HepG2 (cell line): ENCODE results near the gene STS. TPM values are rescaled to one million over a fixed set of nuclear protein-coding genes. Genes with fewer than 3 reads are reported as not detected.

Source experiments
- ATAC-seq: fragments of 200-7000 bp; cut with Tn5 transposase; 3 replicates; pipeline ENCODE4 v1.9.1; 2020; ENCODE audit warnings: mild to moderate bottlenecking, moderate library complexity
- BruUV-seq: library from RNA; stranded (reverse); fragments of 400-500 nt; replicated peaks from 2 replicates; lab custom pipeline; 2021; lab: Mats Ljungman, UMichigan
- CTCF ChIA-PET: fragments of 300-600 bp; formaldehyde crosslinking; extraction: SDS; loops from one replicate; lab custom pipeline; 2021; ENCODE audit warnings: low total read pairs, inconsistent platforms, low intra/inter-chr PET ratio; lab: Yijun Ruan, JAX
- POLR2A ChIA-PET: fragments of 350-600 bp; sonication (Branson Sonifier 250); formaldehyde crosslinking; loops from one replicate; lab custom pipeline; 2020; ENCODE audit warnings: antibody characterized with exemption, inconsistent platforms; lab: Yijun Ruan, JAX
- DNase-seq: peaks from one replicate; pipeline ENCODE4 v3.0.0-alpha.2; 2015; ENCODE audit warnings: low spot score
- FAIRE-seq: peaks from 3 replicates; lab custom pipeline; 2011; peaks lifted over from hg19 to GRCh38; lab: Jason Lieb, UNC
- H2AFZ ChIP-seq: one replicate; pipeline ENCODE4 v1.6.1; 2011; ENCODE audit warnings: low read length, inconsistent platforms
- H3K27ac ChIP-seq: fragments of 300-600 bp; 3 replicates; pipeline ENCODE4 v1.8.0; 2011; ENCODE audit warnings: mixed run types, mild to moderate bottlenecking, mixed read lengths, low read length, inconsistent platforms; ENCODE audit not compliant: insufficient read depth; ENCODE audit errors: extremely low read length
- H3K27me3 ChIP-seq, 2 experiments: fragments of 200-600 bp in 1 of 2; 2 replicates in 1 of 2; 3 replicates in 1 of 2; pipeline versions ENCODE4 v1.6.0 to v1.8.0; 2011; ENCODE audit warnings: low read length in 2 of 2, mild to moderate bottlenecking in 2 of 2, moderate library complexity in 2 of 2, inconsistent platforms in 1 of 2; ENCODE audit not compliant: insufficient read depth in 2 of 2, control insufficient read depth in 1 of 2
- H3K36me3 ChIP-seq, 2 experiments: fragments of 200-600 bp in 1 of 2; replicated peaks in 1 of 2; 2 replicates in 1 of 2; 3 replicates in 1 of 2; pipeline versions ENCODE4 v1.5.1 to v1.8.0; 2011; ENCODE audit warnings: low read length in 2 of 2, inconsistent platforms in 1 of 2; ENCODE audit not compliant: insufficient read depth in 2 of 2, control insufficient read depth in 1 of 2
- H3K4me1 ChIP-seq: 2 replicates; pipeline ENCODE4 v1.5.1; 2012; ENCODE audit warnings: low read length, inconsistent platforms; ENCODE audit not compliant: insufficient read depth
- H3K4me2 ChIP-seq: 2 replicates; pipeline ENCODE4 v1.6.0; 2011; ENCODE audit warnings: low read depth, low read length, inconsistent platforms
- H3K4me3 ChIP-seq, 3 experiments: fragments of 200-600 bp in 1 of 3; sonication (generic), shearing (Covaris generic) in 1 of 3; replicated peaks in 1 of 3; 2 replicates each; pipeline ENCODE4 v1.5.1; 2011 to 2016; ENCODE audit warnings: low read length in 3 of 3, inconsistent platforms in 2 of 3, low read depth in 2 of 3, mild to moderate bottlenecking in 2 of 3, control low read depth in 1 of 3, mixed read lengths in 1 of 3; ENCODE audit not compliant: insufficient read depth in 1 of 3
- H3K79me2 ChIP-seq: one replicate; pipeline ENCODE4 v1.6.1; 2011; ENCODE audit warnings: low read length, inconsistent platforms; ENCODE audit not compliant: insufficient read depth
- H3K9ac ChIP-seq: 2 replicates; pipeline ENCODE4 v1.6.0; 2011; ENCODE audit warnings: mild to moderate bottlenecking, low read depth, low read length, inconsistent platforms; ENCODE audit not compliant: insufficient read depth
- H3K9me3 ChIP-seq: 2 replicates; pipeline ENCODE4 v1.5.1; 2012; ENCODE audit warnings: mild to moderate bottlenecking, low read length
- H4K20me1 ChIP-seq: 2 replicates; pipeline ENCODE4 v1.6.0; 2011; ENCODE audit warnings: inconsistent platforms, mild to moderate bottlenecking, low read length, moderate library complexity; ENCODE audit not compliant: insufficient read depth
- CBFB ChIP-seq: sonication (generic); formaldehyde crosslinking; IDR thresholded peaks from 2 replicates; pipeline ENCODE4 v1.4.0; 2020; ENCODE audit warnings: missing genetic modification reagents
- HOXD1 ChIP-seq: sonication (generic); formaldehyde crosslinking; IDR thresholded peaks from 2 replicates; pipeline ENCODE4 v1.5.0; 2020; ENCODE audit warnings: missing genetic modification reagents
- JDP2 ChIP-seq: sonication (generic); formaldehyde crosslinking; IDR thresholded peaks from 2 replicates; pipeline ENCODE4 v1.8.1; 2022; ENCODE audit warnings: missing genetic modification reagents, borderline replicate concordance
- MZF1 ChIP-seq: sonication (generic); formaldehyde crosslinking; IDR thresholded peaks from 2 replicates; pipeline ENCODE4 v1.8.1; 2023; ENCODE audit warnings: mild to moderate bottlenecking, missing genetic modification reagents, borderline replicate concordance
- THYN1 ChIP-seq: sonication (generic); formaldehyde crosslinking; IDR thresholded peaks from 2 replicates; pipeline ENCODE4 v1.8.1; 2023; ENCODE audit warnings: low read depth, mild to moderate bottlenecking, moderate library complexity, missing genetic modification reagents, borderline replicate concordance
- ZNF543 ChIP-seq: sonication (generic); formaldehyde crosslinking; IDR thresholded peaks from 2 replicates; pipeline ENCODE4 v1.4.0; 2020; ENCODE audit warnings: mild to moderate bottlenecking, missing genetic modification reagents
- ZNF567 ChIP-seq: sonication (generic); formaldehyde crosslinking; IDR thresholded peaks from 2 replicates; pipeline ENCODE4 v1.8.1; 2023; ENCODE audit warnings: mild to moderate bottlenecking, missing genetic modification reagents, borderline replicate concordance
- ZNF570 ChIP-seq: sonication (generic); formaldehyde crosslinking; IDR thresholded peaks from 2 replicates; pipeline ENCODE4 v1.4.0; 2020; ENCODE audit warnings: mild to moderate bottlenecking, missing genetic modification reagents, borderline replicate concordance
- ZNF883 ChIP-seq: sonication (generic); formaldehyde crosslinking; IDR thresholded peaks from 2 replicates; pipeline ENCODE4 v1.5.1; 2020; ENCODE audit warnings: mild to moderate bottlenecking, missing genetic modification reagents; ENCODE audit errors: not compliant biosample characterization
- ZNF891 ChIP-seq: sonication (generic); formaldehyde crosslinking; IDR thresholded peaks from 2 replicates; pipeline ENCODE4 v1.5.0; 2020; ENCODE audit warnings: mild to moderate bottlenecking, missing genetic modification reagents
- WGBS: methylation state at CpG from one replicate; pipeline ENCODE4 v1.1.6; 2017; ENCODE audit warnings: low lambda C conversion rate; 5-methylcytosine and 5-hydroxymethylcytosine counted together
- in situ Hi-C: cut with HindIII; loops from 2 replicates; pipeline ENCODE4 v1.10.0; 2017; ENCODE audit warnings: low pct_unique_long_range_greater_than_20kb; ENCODE audit not compliant: extremely low pct_ligation_motif_present
- intact Hi-C: fragments of 100-400 bp; cut with micrococcal nuclease; formaldehyde crosslinking; loops from one replicate; pipeline ENCODE4 v1.10.0; 2022; ENCODE audit not compliant: unreplicated experiment
- polyA plus RNA-seq, 8 experiments: library from polyadenylated mRNA; depleted of rRNA in 3 of 8; stranded (reverse) in 7 of 8; unstranded in 1 of 8; fragments of >200 nt; fragmentation: Illumina TruSeq in 4 of 8; extraction: Trizol in 4 of 8; gene quantifications; 2 replicates each; pipeline versions ENCODE4 v1.2.1 to v1.2.3, GENCODE V29; 2011 to 2016; ENCODE audit warnings: low read depth in 4 of 8, missing spikeins in 1 of 8, mixed read lengths in 1 of 8; ENCODE audit not compliant: insufficient read depth in 1 of 8
- total RNA-seq, 5 experiments: library from RNA; depleted of rRNA; stranded (reverse); fragments of >200 nt; fragmentation: Illumina TruSeq; extraction: Trizol; gene quantifications; 2 replicates each; pipeline ENCODE4 v1.2.3, GENCODE V29; 2016; ENCODE audit warnings: low read depth in 1 of 5
- TF ChIP-seq, protein P1 (sequence below): sonication (generic); formaldehyde crosslinking; IDR thresholded peaks from 2 replicates; pipeline ENCODE4 v1.8.0; 2022; ENCODE audit warnings: mild to moderate bottlenecking, missing genetic modification reagents, moderate library complexity
- TF ChIP-seq, protein P2 (sequence below): sonication (generic); formaldehyde crosslinking; IDR thresholded peaks from 2 replicates; pipeline ENCODE4 v1.8.1; 2023; ENCODE audit warnings: mild to moderate bottlenecking, missing genetic modification reagents
- TF ChIP-seq, protein P3 (sequence below): sonication (generic); formaldehyde crosslinking; IDR thresholded peaks from 2 replicates; pipeline ENCODE4 v1.5.1; 2020; ENCODE audit warnings: missing genetic modification reagents, mild to moderate bottlenecking, borderline replicate concordance

The STS gene
- total and polyA plus RNA-seq, 2 of the 13 experiments (the other 11 are each of a cell fraction or from before 2014, with no cell fraction given), result 0.87 to 1.5 TPM

DNA sequence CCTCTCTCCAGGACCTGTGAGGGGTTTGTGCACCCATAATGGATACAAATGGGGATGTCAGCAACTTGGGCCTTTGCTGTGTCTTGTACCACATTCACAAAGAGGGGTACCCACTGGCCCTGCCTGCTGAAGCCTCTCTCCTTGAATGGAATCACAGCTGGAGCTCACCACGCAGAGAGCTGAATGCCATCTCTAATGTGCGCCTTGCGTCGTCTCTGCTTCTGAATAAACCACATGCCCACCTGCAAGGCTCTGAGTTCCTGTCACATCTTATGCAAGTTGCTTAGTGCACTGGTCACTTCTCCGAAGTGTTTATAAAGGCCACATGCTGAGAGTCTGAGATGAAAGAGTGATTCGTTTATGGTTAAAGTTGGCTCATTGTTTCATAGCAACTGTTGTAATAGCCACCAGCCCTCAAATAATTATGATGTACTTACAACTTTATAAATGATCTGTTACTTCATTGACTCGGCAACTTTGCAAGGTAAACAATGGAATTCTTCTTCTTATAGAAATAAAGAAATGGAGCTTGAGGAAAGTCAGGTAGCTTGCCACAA is 6.6 kb downstream of the STS start:
- TF ChIP-seq, protein P1, sequence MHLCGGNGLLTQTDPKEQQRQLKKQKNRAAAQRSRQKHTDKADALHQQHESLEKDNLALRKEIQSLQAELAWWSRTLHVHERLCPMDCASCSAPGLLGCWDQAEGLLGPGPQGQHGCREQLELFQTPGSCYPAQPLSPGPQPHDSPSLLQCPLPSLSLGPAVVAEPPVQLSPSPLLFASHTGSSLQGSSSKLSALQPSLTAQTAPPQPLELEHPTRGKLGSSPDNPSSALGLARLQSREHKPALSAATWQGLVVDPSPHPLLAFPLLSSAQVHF (CRISPR knock-in tag), result no peak
- TF ChIP-seq MZF1 (CRISPR knock-in tag) (no peak), ZNF883 (CRISPR knock-in tag) (no peak), THYN1 (no peak), HOXD1 (CRISPR knock-in tag) (no peak), ZNF891 (no peak), JDP2 (CRISPR knock-in tag) (no peak), ZNF570 (CRISPR knock-in tag) (no peak), ZNF567 (CRISPR knock-in tag) (no peak), ZNF543 (CRISPR knock-in tag) (no peak), CBFB (CRISPR knock-in tag) (no peak)
- TF ChIP-seq, protein P2, sequence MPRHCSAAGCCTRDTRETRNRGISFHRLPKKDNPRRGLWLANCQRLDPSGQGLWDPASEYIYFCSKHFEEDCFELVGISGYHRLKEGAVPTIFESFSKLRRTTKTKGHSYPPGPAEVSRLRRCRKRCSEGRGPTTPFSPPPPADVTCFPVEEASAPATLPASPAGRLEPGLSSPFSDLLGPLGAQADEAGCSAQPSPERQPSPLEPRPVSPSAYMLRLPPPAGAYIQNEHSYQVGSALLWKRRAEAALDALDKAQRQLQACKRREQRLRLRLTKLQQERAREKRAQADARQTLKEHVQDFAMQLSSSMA (CRISPR knock-in tag), result no peak
- TF ChIP-seq, protein P3, sequence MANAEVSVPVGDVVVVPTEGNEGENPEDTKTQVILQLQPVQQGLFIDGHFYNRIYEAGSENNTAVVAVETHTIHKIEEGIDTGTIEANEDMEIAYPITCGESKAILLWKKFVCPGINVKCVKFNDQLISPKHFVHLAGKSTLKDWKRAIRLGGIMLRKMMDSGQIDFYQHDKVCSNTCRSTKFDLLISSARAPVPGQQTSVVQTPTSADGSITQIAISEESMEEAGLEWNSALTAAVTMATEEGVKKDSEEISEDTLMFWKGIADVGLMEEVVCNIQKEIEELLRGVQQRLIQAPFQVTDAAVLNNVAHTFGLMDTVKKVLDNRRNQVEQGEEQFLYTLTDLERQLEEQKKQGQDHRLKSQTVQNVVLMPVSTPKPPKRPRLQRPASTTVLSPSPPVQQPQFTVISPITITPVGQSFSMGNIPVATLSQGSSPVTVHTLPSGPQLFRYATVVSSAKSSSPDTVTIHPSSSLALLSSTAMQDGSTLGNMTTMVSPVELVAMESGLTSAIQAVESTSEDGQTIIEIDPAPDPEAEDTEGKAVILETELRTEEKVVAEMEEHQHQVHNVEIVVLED, result no peak
- Histone ChIP-seq H3K27me3 (no peaks in the 10 kb centered on the region), H3K36me3 (no peaks in the 10 kb centered on the region), H4K20me1 (no peaks in the 10 kb centered on the region), H3K4me2 (no peak overlapping the region), H3K9ac (no peak overlapping the region), H3K79me2 (no peaks in the 10 kb centered on the region), H3K9me3 (no peaks in the 10 kb centered on the region), H3K27ac (no peak overlapping the region), H3K4me1 (peaks cover 15% of the 10 kb centered on the region), H3K4me3 (no peak overlapping the region), H2AFZ (no peak overlapping the region)
- in situ Hi-C loops (no loop called here), intact Hi-C loops (no loop called here)
- DNase-seq, result no peak
- ChIA-PET POLR2A (no interaction called here), CTCF (no interaction called here)
- no TSS peak for BruUV-seq
- FAIRE-seq, result no peak
- WGBS, result 94% methylated on average over 5 of the region's 7 CpGs
- ATAC-seq, result no peak
